Measurements from ENCODE around the gene B4GALT2. TPM values are rescaled to one million over a fixed set of nuclear protein-coding genes. Genes with fewer than 3 reads are reported as not detected.

The B4GALT2 gene
- total RNA-seq, 1 experiment from 2014 or later, result 31.5 TPM

- Mint-ChIP-seq H3K9me3 (ENCODE audit: unreplicated experiment) (no peaks in the 10 kb centered on the region), H3K27ac (ENCODE audit: unreplicated experiment) (no peak overlapping the region), H3K36me3 (ENCODE audit: insufficient read depth, unreplicated experiment) (no peaks in the 10 kb centered on the region), H3K4me1 (ENCODE audit: low read depth, unreplicated experiment) (no peaks in the 10 kb centered on the region), H3K27me3 (ENCODE audit: insufficient read depth, unreplicated experiment) (no peaks in the 10 kb centered on the region), H3K4me3 (ENCODE audit: unreplicated experiment) (no peak overlapping the region)
- no peaks in the 10 kb centered on the region for H3K9me3 ChIP-seq
- no peaks in the 10 kb centered on the region for H3K27me3 ChIP-seq (replicated peaks; ENCODE audit: control insufficient read depth, insufficient read depth, low read length)
- no peak overlapping the region for H3K4me3 ChIP-seq (ENCODE audit: low read depth, low read length)
- DNase-seq, result no peak
- ChIA-PET POLR2A (no interaction called here), CTCF (interaction anchor here (0.6 kb wide), 1 partner anchor 146 kb away, joined by 3 read pairs; no protein-coding TSS in a partner anchor)
- no peaks in the 10 kb centered on the region for H3K36me3 ChIP-seq (ENCODE audit: control insufficient read depth, insufficient read depth, low read length)
- H3K4me1 ChIP-seq, result no peaks in the 10 kb centered on the region
- no TSS peak for BruUV-seq (replicated peaks)
- intact Hi-C loops (cut with micrococcal nuclease; ENCODE audit: unreplicated experiment), result no loop called here
- TF ChIP-seq CTCF (IDR thresholded peaks at IDR 0.05; ENCODE audit: insufficient read depth in 1 of 2, low read depth in 1 of 2, low read length in 1 of 2, severe bottlenecking in 1 of 2, unreplicated experiment in 1 of 2), result no peak
Observed at GRCh38 chr1:43954036-43954435, 25.0 kb upstream of the B4GALT2 start.

- no peak for TF ChIP-seq CTCF (IDR thresholded peaks at IDR 0.05; ENCODE audit: insufficient read depth in 1 of 2, low read depth in 1 of 2, low read length in 1 of 2, severe bottlenecking in 1 of 2, unreplicated experiment in 1 of 2)
- Mint-ChIP-seq H3K36me3 (ENCODE audit: insufficient read depth, unreplicated experiment) (no peaks in the 10 kb centered on the region), H3K27me3 (ENCODE audit: insufficient read depth, unreplicated experiment) (no peaks in the 10 kb centered on the region), H3K4me1 (ENCODE audit: low read depth, unreplicated experiment) (no peaks in the 10 kb centered on the region), H3K27ac (ENCODE audit: unreplicated experiment) (no peak overlapping the region), H3K9me3 (ENCODE audit: unreplicated experiment) (no peaks in the 10 kb centered on the region), H3K4me3 (ENCODE audit: unreplicated experiment) (no peak overlapping the region)
- DNase-seq, result no peak
- intact Hi-C loops (cut with micrococcal nuclease; ENCODE audit: unreplicated experiment), result no loop called here
- Histone ChIP-seq H3K36me3 (ENCODE audit: control insufficient read depth, insufficient read depth, low read length) (no peaks in the 10 kb centered on the region), H3K4me1 (no peaks in the 10 kb centered on the region), H3K4me3 (ENCODE audit: low read depth, low read length) (no peak overlapping the region), H3K9me3 (no peaks in the 10 kb centered on the region), H3K27me3 (replicated peaks; ENCODE audit: control insufficient read depth, insufficient read depth, low read length) (no peaks in the 10 kb centered on the region)
- ChIA-PET CTCF (no interaction called here), POLR2A (no interaction called here)
- no TSS peak for BruUV-seq (replicated peaks)
Observed at GRCh38 chr1:43956234-43956633, 22.8 kb upstream of the B4GALT2 start.

GRCh38 chr1:43957407-43958040 lies 21.5 kb upstream of the B4GALT2 start:
- Histone ChIP-seq H3K27me3 (replicated peaks; ENCODE audit: control insufficient read depth, insufficient read depth, low read length) (no peaks in the 10 kb centered on the region), H3K36me3 (ENCODE audit: control insufficient read depth, insufficient read depth, low read length) (no peaks in the 10 kb centered on the region), H3K9me3 (no peaks in the 10 kb centered on the region), H3K4me1 (no peaks in the 10 kb centered on the region), H3K4me3 (ENCODE audit: low read depth, low read length) (no peak overlapping the region)
- ChIA-PET POLR2A (no interaction called here), CTCF (no interaction called here)
- Mint-ChIP-seq H3K9me3 (ENCODE audit: unreplicated experiment) (no peaks in the 10 kb centered on the region), H3K27ac (ENCODE audit: unreplicated experiment) (no peak overlapping the region), H3K4me3 (ENCODE audit: unreplicated experiment) (no peak overlapping the region), H3K36me3 (ENCODE audit: insufficient read depth, unreplicated experiment) (no peaks in the 10 kb centered on the region), H3K4me1 (ENCODE audit: low read depth, unreplicated experiment) (no peaks in the 10 kb centered on the region), H3K27me3 (ENCODE audit: insufficient read depth, unreplicated experiment) (no peaks in the 10 kb centered on the region)
- BruUV-seq (replicated peaks), result no TSS peak
- DNase-seq, result no peak
- intact Hi-C loops (cut with micrococcal nuclease; ENCODE audit: unreplicated experiment), result no loop called here
- TF ChIP-seq CTCF (IDR thresholded peaks at IDR 0.05; ENCODE audit: insufficient read depth in 1 of 2, low read depth in 1 of 2, low read length in 1 of 2, severe bottlenecking in 1 of 2, unreplicated experiment in 1 of 2), result no peak

All from Caco-2 (cell line).